Hepatocyte (in vitro differentiated cells): ENCODE results near the gene MRPL52. TPM values are rescaled to one million over a fixed set of nuclear protein-coding genes. Genes with fewer than 3 reads are reported as not detected.

Source experiments
- DNase-seq: peaks from one replicate; pipeline ENCODE4 v3.0.0-alpha.2; 2016; ENCODE audit warnings: low spot score
- H2AFZ ChIP-seq: fragments of 200-600 bp; sonication (generic); 2 replicates; pipeline ENCODE4 v1.6.0; 2016; ENCODE audit warnings: antibody characterized with exemption, mild to moderate bottlenecking
- H3K27ac ChIP-seq: fragments of 200-600 bp; sonication (generic); 2 replicates; pipeline ENCODE4 v1.5.1; 2016; ENCODE audit warnings: mild to moderate bottlenecking
- H3K27me3 ChIP-seq: fragments of 200-600 bp; sonication (generic); 2 replicates; pipeline ENCODE4 v1.6.1; 2016
- H3K36me3 ChIP-seq: fragments of 200-600 bp; sonication (generic); replicated peaks from 2 replicates; pipeline ENCODE4 v1.5.1; 2016; ENCODE audit warnings: low read depth; ENCODE audit not compliant: insufficient read depth
- H3K4me1 ChIP-seq: fragments of 200-600 bp; sonication (generic); 2 replicates; pipeline ENCODE4 v1.5.1; 2016; ENCODE audit warnings: mild to moderate bottlenecking, moderate library complexity; ENCODE audit not compliant: insufficient read depth
- H3K4me2 ChIP-seq: fragments of 200-600 bp; sonication (generic); 2 replicates; pipeline ENCODE4 v1.6.0; 2016
- H3K4me3 ChIP-seq: fragments of 200-600 bp; sonication (generic); 2 replicates; pipeline ENCODE4 v1.5.1; 2016; ENCODE audit warnings: mild to moderate bottlenecking
- H3K79me2 ChIP-seq: fragments of 200-600 bp; sonication (generic); 2 replicates; pipeline ENCODE4 v1.6.0; 2017; ENCODE audit warnings: mild to moderate bottlenecking
- H3K9me2 ChIP-seq: fragments of 200-600 bp; sonication (generic); replicated peaks from 2 replicates; pipeline ENCODE4 v1.6.0; 2017; ENCODE audit warnings: mild to moderate bottlenecking; ENCODE audit not compliant: insufficient read depth
- H3K9me3 ChIP-seq: fragments of 200-600 bp; sonication (generic); 2 replicates; pipeline ENCODE4 v1.5.1; 2016; ENCODE audit warnings: low read depth, mild to moderate bottlenecking
- H4K20me1 ChIP-seq: fragments of 200-600 bp; sonication (generic); 2 replicates; pipeline ENCODE4 v1.6.0; 2016; ENCODE audit warnings: mild to moderate bottlenecking; ENCODE audit not compliant: insufficient read depth, poor library complexity, severe bottlenecking
- CTCF ChIP-seq: fragments of 200-600 bp; sonication (generic); IDR thresholded peaks from 2 replicates; pipeline ENCODE4 v1.5.1; 2016; ENCODE audit warnings: antibody characterized with exemption, mild to moderate bottlenecking; ENCODE audit not compliant: poor library complexity
- EZH2 ChIP-seq: fragments of 200-600 bp; sonication (generic); IDR thresholded peaks from 2 replicates; pipeline ENCODE4 v1.6.1; 2016; ENCODE audit warnings: antibody characterized with exemption, mild to moderate bottlenecking, borderline replicate concordance
- EZH2phosphoT487 ChIP-seq: fragments of 200-600 bp; sonication (generic); IDR thresholded peaks from one replicate; pipeline ENCODE4 v1.6.1; 2018; ENCODE audit warnings: antibody characterized with exemption, mild to moderate bottlenecking, low read depth, moderate library complexity; ENCODE audit not compliant: unreplicated experiment, severe bottlenecking
- WGBS: methylation state at CpG from one replicate; pipeline ENCODE4 v1.1.6; 2016; ENCODE audit warnings: low lambda C conversion rate; ENCODE audit errors: missing lambda C conversion rate; 5-methylcytosine and 5-hydroxymethylcytosine counted together
- polyA plus RNA-seq: library from polyadenylated mRNA; unstranded; fragments of >200 nt; fragmentation: Nextera tagmentation; extraction: Ambion mirVana; gene quantifications from 2 replicates; pipeline ENCODE4 v1.2.1, GENCODE V29; 2016
- total RNA-seq: library from RNA; depleted of rRNA; stranded (reverse); fragments of >200 nt; gene quantifications from 2 replicates; pipeline ENCODE4 v1.2.3, GENCODE V29; 2014

MRPL52 gene
- total and polyA plus RNA-seq, 2 experiments from 2014 or later = 50.6 to 214 TPM

- Histone ChIP-seq H3K4me2 (no peak overlapping the region), H3K4me3 (no peak overlapping the region), H4K20me1 (no peaks in the 10 kb centered on the region), H3K9me2 (no peaks in the 10 kb centered on the region), H2AFZ (no peak overlapping the region), H3K9me3 (no peaks in the 10 kb centered on the region), H3K27me3 (no peaks in the 10 kb centered on the region), H3K36me3 (no peaks in the 10 kb centered on the region), H3K4me1 (peaks cover 22% of the 10 kb centered on the region), H3K79me2 (peaks cover 14% of the 10 kb centered on the region), H3K27ac (peak overlapping the region; percentile 75)
- TF ChIP-seq CTCF = no peak
- TF ChIP-seq EZH2 = no peak
- TF ChIP-seq EZH2phosphoT487 = no peak
- WGBS = 32% methylated on average over 1 of the region's 1 CpG
- DNase-seq = no peak
Observed at GRCh38 chr14:22781301-22781991, 48.2 kb upstream of the MRPL52 start.

DNA sequence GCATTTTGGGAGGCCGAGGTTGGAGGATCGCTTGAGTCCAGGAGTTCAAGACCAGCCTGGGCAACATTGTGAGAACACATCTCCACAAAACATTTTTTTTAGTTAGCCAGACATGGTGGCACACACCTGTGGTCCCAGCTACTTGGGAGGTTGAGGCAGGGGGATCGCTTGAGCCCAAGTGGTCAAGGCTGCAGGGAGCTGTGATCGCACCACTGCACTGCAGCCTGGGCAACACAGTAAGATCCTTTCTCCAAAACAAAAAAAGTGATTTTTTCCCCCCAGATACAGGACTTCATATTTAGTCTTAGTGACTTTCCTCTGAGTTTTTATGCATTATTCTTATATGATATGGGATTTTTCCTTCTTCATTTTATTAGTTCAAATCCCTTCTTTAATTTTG lies 43.0 kb upstream of the MRPL52 start:
- no peak overlapping the region for H2AFZ ChIP-seq
- H3K9me3 ChIP-seq = no peaks in the 10 kb centered on the region
- H3K4me2 ChIP-seq = no peak overlapping the region
- no peaks in the 10 kb centered on the region for H3K9me2 ChIP-seq
- no peak for TF ChIP-seq EZH2
- no peak for TF ChIP-seq CTCF
- TF ChIP-seq EZH2phosphoT487 = no peak
- 100% methylated on average over 4 of the region's 4 CpGs for WGBS
- H4K20me1 ChIP-seq = no peaks in the 10 kb centered on the region
- H3K36me3 ChIP-seq = no peaks in the 10 kb centered on the region
- peaks cover 25% of the 10 kb centered on the region for H3K79me2 ChIP-seq
- H3K27me3 ChIP-seq = no peaks in the 10 kb centered on the region
- no peak overlapping the region for H3K4me3 ChIP-seq
- no peak for DNase-seq
- H3K4me1 ChIP-seq = peaks cover 9% of the 10 kb centered on the region
- H3K27ac ChIP-seq = no peak overlapping the region

- no peaks in the 10 kb centered on the region for H4K20me1 ChIP-seq
- H3K27ac ChIP-seq = peak overlapping the region; percentile 73
- TF ChIP-seq EZH2 (no peak), CTCF (no peak), EZH2phosphoT487 (no peak)
- H3K79me2 ChIP-seq = peaks cover 32% of the 10 kb centered on the region
- 22% methylated on average over 3 of the region's 3 CpGs for WGBS
- no peak overlapping the region for H3K4me3 ChIP-seq
- no peaks in the 10 kb centered on the region for H3K36me3 ChIP-seq
- no peaks in the 10 kb centered on the region for H3K9me2 ChIP-seq
- peaks cover 10% of the 10 kb centered on the region for H3K4me1 ChIP-seq
- H3K4me2 ChIP-seq = no peak overlapping the region
- H3K9me3 ChIP-seq = no peaks in the 10 kb centered on the region
- no peak overlapping the region for H2AFZ ChIP-seq
- H3K27me3 ChIP-seq = no peaks in the 10 kb centered on the region
- peak; percentile 73 for DNase-seq
Observed at GRCh38 chr14:22791301-22791700, 38.4 kb upstream of the MRPL52 start.
